Fibroblast of lung (primary cell): Measurements from ENCODE around the gene CNTN4.

ENCODE experiments used
- EZH2 ChIP-seq: IDR thresholded peaks from 2 replicates; pipeline ENCODE4 v1.5.1; 2012; ENCODE audit warnings: low read length, control low read depth, mild to moderate bottlenecking; ENCODE audit errors: missing control alignments
- TF ChIP-seq, protein P1 (sequence below), 2 donors: IDR thresholded peaks in 1 of 2; conservative IDR thresholded peaks in 1 of 2; 1 replicate in 1 of 2; 2 replicates in 1 of 2; pipeline ENCODE4 v1.5.1; 2011 to 2012; ENCODE audit warnings: low read length in 2 of 2, control low read depth in 1 of 2, inconsistent platforms in 1 of 2, low read depth in 1 of 2, mild to moderate bottlenecking in 1 of 2

DNA sequence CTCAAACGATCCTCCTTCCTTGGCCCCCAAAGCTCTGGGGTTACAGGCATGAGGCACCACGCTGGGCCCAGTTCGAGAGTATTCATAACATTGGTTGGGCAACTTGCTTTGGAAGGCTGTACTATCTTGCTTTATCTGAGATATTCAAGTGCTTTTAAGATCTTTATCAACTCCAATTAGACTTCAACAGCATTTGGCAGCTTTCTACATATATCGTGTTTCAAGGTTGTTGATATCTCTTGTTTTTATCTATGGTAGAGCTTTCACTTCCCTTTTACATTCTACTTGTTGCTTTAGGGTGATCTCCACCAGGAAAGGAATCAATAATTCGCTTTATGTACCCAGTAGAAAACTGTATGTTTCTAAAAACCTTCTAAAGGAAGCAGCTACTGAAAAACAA is 616.2 kb downstream of the CNTN4 start:
- TF ChIP-seq, protein P1, sequence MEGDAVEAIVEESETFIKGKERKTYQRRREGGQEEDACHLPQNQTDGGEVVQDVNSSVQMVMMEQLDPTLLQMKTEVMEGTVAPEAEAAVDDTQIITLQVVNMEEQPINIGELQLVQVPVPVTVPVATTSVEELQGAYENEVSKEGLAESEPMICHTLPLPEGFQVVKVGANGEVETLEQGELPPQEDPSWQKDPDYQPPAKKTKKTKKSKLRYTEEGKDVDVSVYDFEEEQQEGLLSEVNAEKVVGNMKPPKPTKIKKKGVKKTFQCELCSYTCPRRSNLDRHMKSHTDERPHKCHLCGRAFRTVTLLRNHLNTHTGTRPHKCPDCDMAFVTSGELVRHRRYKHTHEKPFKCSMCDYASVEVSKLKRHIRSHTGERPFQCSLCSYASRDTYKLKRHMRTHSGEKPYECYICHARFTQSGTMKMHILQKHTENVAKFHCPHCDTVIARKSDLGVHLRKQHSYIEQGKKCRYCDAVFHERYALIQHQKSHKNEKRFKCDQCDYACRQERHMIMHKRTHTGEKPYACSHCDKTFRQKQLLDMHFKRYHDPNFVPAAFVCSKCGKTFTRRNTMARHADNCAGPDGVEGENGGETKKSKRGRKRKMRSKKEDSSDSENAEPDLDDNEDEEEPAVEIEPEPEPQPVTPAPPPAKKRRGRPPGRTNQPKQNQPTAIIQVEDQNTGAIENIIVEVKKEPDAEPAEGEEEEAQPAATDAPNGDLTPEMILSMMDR (conservative IDR thresholded peaks at IDR 0.05 in 1 of 2, IDR thresholded peaks at IDR 0.05 in 1 of 2; ENCODE audit: low read depth in 1 of 2, low read length in 2 of 2): no peak
- no peak for TF ChIP-seq EZH2
